ENCODE results near the gene DOCK2.

DOCK2 gene

GRCh38 chr5:169956126-169956525, 319.1 kb downstream of the DOCK2 start:
- no peak for DNase-seq

DNA sequence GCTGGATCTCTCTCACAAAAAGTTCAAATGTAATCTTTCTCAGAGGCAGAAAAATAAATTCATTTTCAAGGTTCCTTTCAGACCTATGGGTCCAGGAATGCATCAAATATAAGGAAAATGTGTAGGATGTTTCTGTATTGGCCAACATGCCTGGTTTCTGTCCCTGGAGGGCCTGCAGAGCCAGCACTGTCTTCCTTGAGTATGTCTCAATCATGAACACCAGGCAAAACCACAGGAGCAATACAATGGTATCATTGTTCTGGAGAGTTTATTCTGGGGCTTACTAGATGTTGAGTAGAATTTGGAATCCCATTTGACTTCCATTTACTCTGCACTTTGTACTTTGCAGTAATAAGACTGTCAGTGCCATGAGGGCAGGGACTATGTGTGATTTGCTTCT, 319.7 kb downstream of the DOCK2 start:
- no peak for DNase-seq

DNA sequence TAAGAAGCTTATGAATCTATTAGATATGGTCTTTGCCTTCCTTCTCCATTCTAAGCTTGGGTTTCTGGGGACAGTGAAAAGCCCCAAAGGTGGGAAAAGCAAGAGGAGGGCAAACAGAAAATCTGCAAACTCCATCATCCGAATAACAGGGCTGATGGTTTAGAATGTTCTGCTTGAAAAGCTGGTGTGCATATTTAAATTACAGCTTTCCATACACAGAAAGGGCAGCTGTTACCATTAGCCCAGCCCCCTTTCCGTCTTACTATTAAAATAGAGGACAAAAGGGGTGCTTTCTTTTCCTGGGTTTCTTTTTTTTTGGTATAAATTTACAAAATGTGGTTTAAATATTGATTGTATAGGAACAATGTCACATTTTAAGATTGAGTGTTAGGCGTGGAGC, 321.2 kb downstream of the DOCK2 start:
- DNase-seq = no peak

- no peak for DNase-seq
Measured at GRCh38 chr5:169960659-169961058, 323.6 kb downstream of the DOCK2 start.

- no peak for DNase-seq
Measured at GRCh38 chr5:169964246-169964645, 327.2 kb downstream of the DOCK2 start.

DNA sequence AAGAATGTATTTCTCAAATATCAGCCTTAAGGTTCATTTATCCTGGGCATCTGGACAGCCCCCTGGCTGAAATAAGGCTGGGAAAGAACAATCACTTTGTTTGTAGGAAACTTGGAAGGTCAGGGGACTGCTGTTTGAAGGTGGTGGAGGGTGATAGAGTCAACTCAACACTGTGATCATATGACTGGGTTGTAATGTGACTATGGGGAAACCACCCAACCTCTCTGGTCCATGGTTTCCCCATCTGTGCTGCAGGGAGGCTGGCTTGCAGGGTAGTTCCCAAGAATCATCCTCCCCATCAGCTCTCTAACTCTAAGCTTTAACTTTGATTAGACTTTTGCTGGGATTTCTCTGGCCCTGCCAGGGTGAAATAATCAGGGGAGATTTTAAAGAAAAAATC, 333.3 kb downstream of the DOCK2 start:
- DNase-seq = no peak

- no peak for DNase-seq
Measured at GRCh38 chr5:169970911-169971765, 334.1 kb downstream of the DOCK2 start.

DNA sequence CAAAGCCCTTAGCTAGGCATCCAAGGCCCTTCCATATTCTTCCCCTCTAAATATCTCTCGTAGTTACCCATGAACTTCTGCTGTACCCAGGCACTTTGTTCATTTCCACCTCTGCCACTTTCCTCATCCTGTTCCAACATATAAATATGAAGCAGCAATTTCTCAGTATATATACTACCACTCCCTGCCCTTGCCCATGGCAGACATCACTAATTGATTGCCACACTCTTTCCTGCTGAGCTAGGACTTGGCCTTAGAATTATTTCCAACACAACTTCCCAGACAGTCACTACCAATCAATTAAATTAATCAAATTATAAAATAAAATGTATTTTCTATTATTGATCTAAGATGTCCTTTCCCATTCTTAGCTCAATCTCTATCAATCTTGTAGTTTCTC, 334.7 kb downstream of the DOCK2 start:
- no peak for DNase-seq

DNA sequence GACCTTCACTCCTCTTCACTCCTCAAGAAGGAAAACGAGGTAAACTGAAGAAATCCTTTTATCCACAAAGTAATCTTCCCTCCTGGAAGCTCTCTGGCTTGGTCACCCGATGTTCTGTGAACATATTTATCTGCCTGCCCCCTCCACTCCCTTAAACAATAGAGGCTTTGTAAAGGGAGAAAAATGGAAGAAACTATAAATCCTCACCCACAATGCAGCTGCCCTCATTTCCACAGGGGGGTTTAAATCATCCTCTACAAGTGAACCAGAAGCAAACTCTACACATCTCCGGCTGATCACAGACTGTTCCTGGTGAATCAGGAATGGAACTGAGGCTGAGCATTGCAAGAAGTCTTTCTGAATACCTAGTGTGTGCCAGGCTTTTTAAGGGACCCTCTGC, 336.0 kb downstream of the DOCK2 start:
- DNase-seq = no peak

- no peak for DNase-seq
Measured at GRCh38 chr5:169974121-169974770, 337.2 kb downstream of the DOCK2 start.

DNA sequence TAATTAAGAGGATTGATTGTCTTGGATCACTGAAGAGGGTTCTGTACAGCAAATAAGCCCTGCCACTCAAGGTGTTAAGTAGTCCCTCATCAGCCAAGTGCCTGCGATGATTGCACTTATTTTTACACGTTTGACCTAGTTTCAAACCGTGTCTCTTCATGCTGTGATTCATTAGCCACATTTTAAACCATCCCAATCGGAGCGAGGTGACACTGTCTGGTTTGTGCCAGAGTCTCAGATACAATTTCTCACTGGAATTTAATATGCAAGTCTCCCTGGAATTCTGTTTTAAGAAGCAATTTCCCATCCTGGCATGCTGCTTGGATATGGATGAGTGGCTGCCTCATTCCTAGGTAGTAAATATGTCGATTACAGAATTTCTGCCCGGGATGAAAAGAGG, 341.6 kb downstream of the DOCK2 start:
- DNase-seq = no peak

DNA sequence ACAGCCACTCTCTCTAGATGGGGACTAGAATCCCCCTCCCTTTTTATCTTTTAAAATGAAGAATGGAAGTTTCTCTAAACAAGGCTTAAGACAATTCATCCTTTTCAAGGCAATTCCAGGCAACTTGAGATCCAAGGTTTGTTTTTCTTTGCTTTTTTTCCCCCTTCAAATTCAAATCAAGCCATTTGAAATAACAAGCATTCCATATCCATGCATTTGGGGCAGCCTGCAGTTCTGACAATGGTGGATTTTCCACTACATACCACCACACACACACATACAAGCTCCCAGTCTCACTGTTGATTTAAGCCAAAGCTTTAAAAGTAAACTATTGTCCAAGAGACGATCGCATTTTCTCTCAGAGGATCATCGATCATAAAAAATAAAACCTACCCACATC, 342.8 kb downstream of the DOCK2 start:
- no peak for DNase-seq

DNA sequence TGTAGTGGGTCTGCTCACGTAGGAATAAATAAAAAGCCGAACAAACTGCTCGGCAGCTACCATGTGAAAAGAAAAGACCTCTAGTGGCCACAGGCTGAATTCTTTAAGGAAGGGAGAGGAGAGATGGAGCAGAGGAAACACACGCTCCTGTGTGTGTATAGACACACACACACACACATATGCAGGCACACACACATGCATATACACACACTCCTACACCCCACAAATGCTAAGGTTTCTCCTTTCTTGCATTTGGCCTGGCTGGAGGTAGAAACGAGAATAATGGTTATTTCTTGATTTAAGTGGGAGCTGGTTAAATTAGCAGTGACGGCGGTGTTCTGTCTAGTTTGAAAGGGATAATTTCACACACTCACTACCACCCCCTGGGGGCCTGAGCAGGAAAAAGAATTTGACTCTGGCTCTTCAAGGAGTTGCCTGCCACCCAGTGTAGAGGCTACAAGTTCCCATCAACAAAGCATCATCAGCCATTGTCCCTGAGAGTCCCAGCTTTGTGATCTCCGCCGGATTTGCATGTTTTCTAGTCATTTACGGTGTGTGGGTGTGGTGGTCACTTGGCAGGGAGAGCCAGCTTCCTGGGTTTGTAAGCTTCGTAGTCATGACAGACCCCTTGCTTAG, 343.5 kb downstream of the DOCK2 start, which contains the start of gene INSYN2B:
Gene INSYN2B (minus strand): TSS at position 78 of the 636 bp plus-strand sequence. CDS start 96,597 bp downstream, outside the sequence.
- peak; percentile 44 for DNase-seq

DNA sequence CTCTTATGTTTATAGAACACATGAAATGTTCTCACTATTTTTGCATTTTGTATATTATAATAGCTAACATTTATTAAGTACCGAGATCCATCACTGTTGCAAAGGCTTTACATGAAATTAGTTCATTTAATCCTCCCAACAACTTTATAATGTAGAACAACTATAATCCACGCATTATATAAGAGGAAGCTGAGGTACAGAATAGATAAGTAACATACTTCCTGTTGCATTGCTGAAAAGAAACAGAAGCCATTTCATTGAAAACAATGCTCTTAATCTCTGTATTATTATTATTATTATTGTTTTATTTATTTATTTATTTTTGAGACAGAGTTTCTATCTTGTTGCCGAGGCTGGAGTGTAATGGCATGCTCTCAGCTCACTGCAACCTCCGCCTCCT, 351.1 kb downstream of the DOCK2 start:
- DNase-seq = no peak

DNA sequence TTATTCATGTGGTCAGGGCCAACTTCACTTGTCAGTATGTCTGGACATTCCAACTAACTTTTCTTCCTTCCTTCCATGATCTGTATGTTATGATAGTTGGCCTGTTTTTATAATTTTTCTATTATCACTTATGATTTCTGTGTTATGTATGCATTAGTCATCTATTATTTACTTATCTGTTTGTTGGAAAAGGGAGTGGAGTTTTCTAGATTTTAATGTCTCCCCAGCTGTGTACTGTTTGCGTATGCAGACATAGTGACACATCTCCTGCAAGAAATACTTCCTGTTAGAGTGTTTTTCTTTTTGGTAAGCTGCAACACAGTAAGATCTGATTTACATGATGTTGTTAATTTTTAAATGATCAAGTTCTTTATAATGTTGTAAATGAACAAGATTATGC, 351.9 kb downstream of the DOCK2 start:
- DNase-seq = no peak

DNA sequence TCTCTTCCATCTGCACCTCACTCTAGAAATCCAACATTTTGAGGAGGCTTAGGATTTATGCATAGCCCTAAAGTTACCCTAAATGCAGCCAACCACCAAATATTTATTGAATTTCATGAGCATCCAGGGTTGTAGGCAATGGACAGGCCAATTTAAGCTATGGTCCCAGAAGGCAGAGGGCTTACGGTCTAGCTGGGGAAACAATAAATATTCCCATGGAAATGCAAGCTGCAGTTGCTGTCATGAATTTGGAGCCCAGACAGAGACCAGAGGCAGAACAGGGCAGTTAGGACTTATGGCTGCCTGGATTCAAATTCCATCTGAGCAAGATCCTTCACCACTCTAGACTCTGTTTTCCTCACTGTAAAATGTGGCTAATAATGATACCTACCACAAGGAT, 352.3 kb downstream of the DOCK2 start:
- DNase-seq = no peak

- DNase-seq = no peak
Measured at GRCh38 chr5:169991115-169991869, 354.2 kb downstream of the DOCK2 start.

DNA sequence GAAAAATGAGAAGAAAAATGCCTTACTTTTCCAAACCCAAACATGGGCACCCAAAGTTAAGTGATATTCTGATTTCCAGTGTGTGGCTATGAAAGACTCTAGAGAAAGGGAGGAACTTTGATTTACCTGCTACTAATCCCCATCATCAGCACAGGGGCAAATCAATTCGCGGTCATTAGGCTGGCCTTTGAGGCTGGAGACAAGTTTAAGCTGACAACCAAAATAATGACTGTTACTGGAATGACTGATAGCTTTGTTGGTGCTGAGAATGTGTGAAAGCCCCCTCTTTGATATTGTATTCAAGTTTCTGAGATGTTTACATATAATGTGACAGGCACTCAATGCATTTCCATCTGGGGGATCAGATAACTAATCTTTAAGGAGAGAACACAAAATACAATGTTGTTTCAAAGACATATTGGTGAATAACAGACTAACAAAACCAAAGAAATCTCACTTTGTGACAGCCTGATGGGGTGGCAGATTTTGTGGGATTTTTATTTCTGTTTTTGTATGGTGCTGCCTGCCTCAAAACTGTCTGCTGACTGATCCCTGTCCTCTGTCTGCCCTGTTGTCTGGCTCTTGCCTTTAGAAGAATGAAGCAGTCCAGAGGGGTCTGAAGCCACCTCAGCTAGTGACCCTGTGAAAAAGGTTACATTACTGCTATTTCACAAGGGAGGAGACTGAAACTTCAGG, 355.9 kb downstream of the DOCK2 start:
- DNase-seq = no peak

DNA sequence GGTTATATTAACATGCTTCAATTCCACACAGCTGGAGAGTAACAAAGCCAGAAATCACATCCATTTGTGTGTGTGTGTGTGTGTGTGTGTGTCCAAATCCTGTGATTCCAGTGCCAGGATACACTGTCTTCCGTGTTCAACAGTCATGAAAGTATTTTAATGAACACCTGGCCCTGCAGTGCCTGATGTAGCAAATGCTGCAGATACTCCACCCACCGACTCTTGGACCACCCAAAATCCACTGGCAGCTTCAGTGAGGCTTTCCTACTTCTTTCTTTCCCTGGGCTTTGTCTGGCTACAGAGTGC, 356.4 kb downstream of the DOCK2 start:
- no peak for DNase-seq

DNA sequence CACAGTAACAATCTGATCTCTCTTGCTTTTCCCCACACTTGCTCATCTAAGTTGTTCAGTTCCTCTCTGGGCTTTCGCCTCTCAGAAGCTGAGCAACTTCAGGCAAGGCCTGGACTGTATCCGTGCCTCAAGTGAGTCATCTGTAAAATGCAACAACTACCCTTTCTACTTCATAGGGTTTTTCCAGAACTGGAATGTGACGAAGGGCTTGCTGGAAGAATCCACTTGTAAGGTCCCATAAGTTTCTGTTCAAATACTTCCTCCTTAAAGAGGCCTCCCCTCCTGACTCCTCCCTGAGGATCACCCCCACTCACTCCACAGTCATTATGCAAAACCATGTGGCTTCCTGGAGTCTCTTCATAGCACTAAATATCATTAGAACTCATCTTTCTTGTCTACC, 360.7 kb downstream of the DOCK2 start:
- DNase-seq = no peak

- no peak for DNase-seq
Measured at GRCh38 chr5:169999621-170000020, 362.5 kb downstream of the DOCK2 start.

DNA sequence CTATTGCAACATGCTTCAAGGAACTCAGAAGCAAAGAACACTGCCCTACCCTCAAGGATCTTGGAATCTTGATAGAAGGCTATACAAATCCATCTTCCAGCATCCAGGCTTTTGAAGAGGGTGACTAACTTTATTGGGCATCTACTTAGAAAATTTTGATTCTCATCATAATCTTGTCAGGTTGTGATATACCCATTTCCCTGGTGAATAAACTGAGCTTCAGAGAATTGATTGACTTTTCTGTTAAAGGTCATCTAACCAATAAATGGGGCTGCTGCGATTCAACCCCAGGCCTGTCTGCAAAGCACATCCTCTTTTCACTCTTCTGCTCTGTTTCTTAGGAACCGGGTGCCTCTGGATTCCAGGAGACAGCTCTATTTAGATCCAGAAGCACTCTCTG, 363.1 kb downstream of the DOCK2 start:
- DNase-seq = no peak

- no peak for DNase-seq
Measured at GRCh38 chr5:170006021-170006420, 368.9 kb downstream of the DOCK2 start.
